Activated CD8-positive, alpha-beta memory T cell treated with anti-CD3 and anti-CD28 coated beads, Interleukin-2, amount 50 U/mL, for 24 hours (primary cell): Measurements from ENCODE around the gene SYTL3.

Experiments
- DNase-seq: peaks from one replicate; pipeline ENCODE4 v3.0.0-alpha.2; 2020; ENCODE audit errors: extremely low read depth

Gene SYTL3

DNA sequence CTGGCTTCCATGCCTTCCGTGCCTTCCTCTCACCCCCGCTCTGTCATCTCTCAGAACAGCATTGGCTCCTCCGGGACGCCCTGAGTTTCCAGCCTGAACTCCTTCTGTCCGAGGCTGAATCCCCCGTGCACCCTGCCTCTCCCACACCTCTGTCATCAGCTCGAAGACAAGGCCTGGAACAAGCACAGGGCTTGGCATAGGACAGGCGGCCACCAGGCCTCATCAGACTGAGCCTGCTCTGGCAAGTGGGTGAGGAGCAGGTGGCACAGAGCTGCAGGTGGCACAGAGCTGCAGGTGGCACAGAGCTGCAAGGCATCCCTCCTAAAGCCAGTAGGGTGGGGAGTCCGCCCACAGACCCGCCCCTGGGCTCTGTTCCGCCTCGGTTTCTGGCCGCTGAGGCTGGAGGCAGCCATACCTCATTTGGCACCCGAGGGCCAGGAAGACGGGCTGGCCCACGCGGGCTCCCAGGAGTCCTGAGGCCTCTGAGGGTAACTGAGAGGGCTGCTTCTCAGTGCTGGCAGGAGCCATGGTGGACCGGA lies 109.2 kb downstream of the SYTL3 start:
- DNase-seq, result no peak

DNA sequence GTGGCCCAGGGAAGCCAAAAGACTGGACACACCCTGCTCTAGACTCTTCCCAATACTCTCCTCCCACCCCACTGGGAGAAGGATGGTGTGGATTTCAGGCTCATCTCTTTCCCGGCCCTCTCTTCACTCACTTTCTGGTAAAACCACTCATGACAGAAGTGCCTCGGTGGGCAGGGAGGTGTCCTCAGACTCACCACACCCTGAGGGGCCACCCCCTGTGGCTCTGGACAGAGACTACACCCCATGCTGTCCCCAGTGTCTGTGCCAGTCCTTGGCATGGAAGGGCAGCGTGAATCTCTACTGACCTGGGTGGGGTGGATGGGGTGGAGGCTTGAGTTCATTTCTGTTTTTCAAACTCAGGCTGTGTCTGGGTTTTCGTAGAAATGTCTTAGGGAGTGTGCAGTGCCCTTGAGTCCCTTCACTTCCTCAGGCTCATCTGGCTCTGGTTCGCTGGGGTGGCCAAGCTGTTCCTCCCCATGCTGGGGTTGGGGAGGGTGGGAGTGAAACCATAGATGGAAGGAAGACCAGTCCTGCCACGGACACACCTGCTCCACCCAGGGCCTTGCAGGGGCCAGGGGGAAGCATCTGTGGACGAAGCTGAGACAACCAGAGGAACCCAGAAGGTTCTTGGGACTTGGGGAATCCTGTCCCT lies 110.2 kb downstream of the SYTL3 start:
- DNase-seq, result no peak

- no peak for DNase-seq
These were observed 110.9 kb downstream of the SYTL3 start for GRCh38 chr6:158760618-158761250.

DNA sequence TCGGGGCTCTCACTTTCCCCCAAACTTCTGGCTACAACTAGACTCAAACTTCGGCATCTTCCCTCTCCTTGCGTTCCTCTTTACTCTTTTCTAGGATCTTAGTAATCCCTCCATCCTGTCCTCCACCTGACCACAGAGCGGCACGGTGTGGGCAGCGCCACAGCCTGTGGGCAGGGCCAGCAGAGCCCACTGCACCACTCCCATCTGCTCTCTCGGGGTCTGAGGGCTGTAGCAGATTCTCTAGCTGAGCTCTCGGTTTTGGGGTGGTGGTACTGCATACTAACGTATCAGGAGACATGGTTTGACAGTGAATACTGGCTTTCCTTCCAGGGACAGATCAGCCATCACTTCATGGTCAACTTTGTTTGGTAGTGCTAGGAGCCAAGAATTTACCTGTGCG lies 111.9 kb downstream of the SYTL3 start:
- DNase-seq, result no peak

DNA sequence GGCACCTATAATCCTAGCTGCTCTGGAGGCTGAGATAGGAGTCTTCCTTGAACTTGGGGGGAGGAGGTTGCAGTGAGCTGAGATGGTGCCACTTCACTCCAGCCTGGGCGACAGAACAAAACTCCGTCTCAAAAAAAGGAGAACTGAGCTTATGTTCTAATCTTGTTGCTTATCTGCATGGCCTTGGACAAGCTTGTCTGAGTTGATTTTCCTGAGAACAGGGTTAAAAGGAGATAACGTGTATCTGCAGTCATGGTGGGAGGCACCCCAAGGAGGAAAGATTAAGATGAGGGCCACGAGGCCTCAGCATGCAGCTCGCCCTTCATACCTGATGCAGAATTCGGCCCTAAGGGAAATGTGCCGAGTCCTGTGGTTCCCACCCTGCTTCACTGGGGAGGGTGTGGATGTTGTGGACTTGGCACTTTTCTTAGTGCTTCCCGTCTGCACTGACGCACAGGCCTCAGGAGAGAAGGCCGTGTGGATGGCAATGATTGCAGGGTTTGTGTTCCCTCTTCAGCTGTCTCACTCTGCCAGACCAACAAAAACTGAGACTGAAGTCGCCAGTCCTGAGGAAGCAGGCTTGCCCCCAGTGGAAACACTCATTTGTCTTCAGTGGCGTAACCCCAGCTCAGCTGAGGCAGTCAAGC lies 113.1 kb downstream of the SYTL3 start:
- no peak for DNase-seq

- DNase-seq, result no peak
These were observed 113.8 kb downstream of the SYTL3 start for GRCh38 chr6:158763434-158764182.

- DNase-seq, result no peak
These were observed 114.5 kb downstream of the SYTL3 start for GRCh38 chr6:158764183-158764849.

DNA sequence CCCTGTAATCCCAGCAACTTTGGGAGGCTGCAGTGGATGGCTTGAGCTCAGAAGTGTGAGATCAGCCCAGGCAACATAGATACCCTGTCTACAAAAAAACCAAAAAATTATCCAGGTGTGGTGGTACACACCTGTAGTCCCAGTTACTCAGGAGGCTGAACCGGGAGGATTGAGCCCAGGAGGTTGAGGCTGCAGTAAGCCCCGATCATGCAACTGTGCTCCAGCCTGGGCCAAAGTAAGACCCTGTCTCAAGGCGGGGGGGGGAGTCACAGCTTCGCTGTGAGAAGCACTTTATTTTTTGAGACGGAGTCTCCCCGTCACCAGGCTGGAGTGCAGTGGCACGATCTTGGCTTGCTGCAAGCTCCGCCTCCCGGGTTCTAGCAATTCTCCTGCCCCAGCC lies 115.1 kb downstream of the SYTL3 start:
- DNase-seq, result no peak

GRCh38 chr6:158765499-158766068 lies 115.7 kb downstream of the SYTL3 start:
- no peak for DNase-seq

DNA sequence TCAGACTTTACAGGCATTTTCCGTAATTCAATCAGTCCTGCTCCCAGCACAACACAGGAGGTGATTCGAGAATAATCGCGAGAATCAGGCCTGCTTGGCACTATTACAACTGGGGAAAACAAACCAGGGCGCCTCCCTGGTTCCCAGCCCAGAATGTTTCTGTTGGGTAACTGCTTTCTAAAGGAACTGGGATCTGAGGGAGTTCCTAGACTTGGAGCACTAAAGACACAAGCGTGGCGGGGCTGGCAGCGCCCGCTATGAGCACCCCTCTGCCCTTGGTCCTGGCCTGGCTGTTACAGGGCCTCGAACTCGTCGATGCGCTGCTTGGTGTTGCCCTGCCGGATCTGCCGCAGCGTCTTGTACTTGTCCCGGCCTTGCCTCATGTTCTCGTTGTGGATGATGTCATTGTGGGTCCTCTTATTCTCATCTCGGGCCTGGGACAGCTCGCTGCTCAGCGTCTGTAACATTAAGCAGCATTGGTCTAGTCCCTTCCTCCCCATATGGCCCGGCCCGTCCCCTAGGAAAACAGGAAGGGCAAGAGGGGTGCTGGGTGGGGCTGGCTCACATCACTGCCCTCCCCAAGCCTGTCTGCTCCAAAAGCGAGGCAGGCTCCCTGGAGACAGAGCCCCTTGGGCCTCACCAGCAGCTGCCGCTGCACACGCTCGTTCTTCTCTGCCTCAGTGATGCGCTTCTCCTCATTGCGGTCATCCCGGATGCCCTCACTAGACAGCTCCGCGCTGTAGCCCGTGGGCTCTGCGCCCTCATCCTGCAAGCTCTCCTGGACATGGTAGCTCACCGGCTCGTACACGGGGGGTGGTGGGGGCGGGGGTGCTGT lies 117.0 kb downstream of the SYTL3 start:
- no peak for DNase-seq

DNA sequence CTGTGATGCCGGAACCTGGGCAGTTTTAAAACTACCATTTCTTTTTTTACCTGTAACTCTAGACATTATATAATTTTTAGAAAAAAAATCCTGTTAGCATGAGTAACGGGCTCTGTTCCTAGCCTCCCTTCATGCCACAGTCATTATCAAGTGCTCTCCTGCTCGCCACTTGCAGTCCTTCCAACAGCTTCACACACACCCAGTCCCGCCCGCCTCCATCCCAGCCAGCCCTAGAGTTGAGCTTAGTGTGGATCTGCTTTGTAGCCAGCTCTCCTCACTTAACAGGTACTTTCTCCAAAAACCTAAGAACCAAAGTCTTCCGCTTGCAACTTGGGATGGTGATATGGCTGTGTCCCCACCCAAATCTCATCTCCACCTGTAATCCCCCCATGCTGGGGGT lies 117.9 kb downstream of the SYTL3 start:
- DNase-seq, result no peak

GRCh38 chr6:158768436-158768835 lies 118.6 kb downstream of the SYTL3 start:
- DNase-seq, result no peak

DNA sequence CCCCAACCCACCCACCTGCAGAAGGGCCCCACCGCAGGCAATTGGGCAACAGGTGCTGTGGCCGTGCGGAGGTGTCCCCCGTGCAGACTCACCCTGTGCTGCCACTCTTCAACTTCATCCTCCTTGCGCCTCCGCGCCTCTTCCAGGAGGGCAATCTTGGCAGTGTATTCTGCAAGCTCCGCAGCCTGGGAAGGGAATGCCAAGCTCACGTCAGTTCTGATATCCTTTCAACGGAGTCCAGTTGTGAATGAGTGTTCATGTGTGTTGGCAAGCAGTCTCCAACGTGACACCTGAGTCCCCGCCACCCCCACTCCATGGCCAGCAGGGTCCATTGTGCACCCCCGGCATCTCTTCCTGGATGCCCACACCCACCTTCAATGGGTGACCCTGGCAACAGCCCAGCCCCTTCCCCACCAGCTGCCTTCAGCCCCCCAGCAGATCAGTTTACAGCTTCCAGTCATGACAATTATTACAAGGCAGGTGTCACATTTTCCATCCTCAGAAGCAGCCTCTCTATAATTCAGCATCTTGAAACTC lies 119.4 kb downstream of the SYTL3 start:
- DNase-seq, result no peak

GRCh38 chr6:158769771-158770432 lies 120.0 kb downstream of the SYTL3 start:
- no peak for DNase-seq

DNA sequence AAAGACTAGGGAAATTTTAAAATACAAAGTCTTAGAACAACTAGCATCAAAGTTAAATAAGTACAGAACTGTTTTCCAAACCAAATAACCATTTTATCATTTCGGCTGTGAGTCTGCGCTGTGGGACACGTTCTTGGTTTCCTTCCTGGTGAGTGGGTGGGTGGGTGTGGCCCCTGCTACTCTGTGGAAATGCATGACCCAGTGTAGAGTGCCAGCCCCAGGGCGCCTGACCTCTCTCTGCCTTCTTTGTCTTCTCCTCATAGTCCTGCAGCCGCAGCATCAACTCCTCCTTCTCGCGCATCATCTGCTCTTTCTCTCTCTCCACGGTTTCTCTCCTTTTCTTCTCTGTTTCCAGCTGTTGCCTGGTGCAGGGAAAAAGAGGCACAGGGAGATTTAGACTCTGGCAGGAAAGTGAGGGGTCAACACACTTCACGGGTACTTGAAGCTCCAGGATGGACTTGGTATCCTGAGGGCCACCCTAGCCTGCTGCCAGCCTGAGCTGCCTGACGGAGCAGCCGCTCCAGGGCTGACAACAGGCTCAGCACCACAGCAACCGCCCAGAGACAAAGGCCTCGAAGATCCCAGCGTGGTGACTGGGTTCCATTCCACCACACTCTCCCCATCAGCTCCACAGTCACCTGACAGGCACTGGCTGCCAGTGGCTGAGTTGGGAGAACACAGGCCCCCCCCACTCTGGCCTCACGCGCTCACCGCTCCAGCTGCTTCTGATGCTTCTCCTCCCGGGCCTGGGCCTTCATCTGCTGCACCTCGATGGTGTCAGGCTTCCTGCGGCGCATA lies 120.9 kb downstream of the SYTL3 start:
- DNase-seq, result no peak

DNA sequence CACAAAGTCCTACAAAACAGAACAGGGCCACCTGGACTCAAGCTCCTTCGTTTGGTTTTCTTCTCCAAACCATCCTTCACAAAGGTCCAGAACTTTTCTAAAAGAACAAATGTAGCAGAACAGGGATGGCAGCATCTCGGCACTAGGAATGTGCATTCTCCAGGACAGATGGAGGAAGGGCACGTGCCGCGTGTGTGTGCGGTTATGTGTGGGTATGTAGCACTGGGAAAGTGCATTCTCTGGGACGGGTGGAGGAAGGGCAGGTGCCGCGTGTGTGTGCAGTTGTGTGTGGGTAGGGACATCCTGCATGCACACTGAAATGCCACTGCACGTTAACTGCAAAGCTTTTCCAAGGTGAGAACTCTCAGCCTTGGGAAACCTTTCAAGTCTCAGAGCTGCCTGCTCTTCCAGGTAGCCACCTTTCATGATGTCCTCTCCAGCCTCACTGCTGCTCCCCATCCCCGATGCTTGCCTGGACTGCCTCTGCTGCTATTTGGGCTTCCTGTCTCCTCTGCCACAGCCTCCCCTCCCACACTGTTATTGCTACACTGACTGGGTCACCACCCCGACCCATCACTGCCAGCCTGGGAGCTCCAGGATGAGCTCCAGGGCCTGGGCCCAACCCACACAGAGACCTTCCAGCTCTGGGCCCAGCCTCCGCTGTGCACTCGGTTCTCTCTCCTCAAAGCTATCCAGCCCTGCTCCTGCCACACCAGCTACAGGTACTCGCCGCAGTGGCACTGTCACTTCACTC lies 121.7 kb downstream of the SYTL3 start:
- no peak for DNase-seq

DNA sequence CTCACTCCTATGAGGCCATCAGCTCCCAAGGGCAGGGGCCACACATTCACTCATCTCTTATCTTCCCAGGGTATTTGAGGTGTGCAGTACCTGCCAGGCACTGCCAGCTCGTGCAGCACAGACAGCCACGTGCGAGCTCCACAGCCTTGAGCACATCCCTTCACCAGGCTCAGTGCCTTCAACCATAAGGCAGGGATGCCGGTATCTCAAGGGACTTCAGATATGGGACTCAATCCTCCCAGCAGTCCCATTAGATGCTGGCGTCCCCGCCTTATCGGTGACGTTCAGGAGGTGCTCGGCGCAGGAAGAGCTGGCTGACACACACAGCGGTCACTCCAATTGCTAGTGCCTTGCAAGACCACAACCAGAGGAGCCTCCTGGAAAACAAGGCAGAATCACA lies 122.3 kb downstream of the SYTL3 start:
- DNase-seq, result no peak

DNA sequence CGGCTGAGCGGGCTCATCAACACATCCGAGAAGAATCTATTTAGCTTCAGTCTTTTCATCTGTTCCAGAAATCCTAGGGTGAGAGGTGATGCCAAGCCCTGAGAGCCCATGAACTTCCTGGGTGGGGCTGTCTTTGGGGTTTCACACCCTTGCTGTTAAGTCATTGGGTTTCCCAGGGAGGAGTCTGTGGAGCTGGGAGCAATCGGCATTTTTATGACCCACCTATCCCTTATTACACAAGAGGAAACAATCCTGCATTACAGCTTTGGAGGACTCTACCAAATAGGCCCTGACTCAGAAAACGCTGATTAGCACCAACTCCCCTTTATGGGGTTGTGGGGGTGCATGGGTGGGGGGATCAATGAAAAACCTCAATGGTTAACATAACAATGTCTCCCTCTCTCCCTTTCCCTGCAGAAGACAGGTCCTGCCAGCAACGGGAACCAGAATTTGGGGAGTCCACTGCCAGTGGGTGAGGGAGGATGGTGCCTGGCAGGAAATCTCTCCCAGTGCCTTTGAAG lies 123.1 kb downstream of the SYTL3 start:
- DNase-seq, result no peak
